ENCODE results near the gene NRF1. TPM values are rescaled to one million over a fixed set of nuclear protein-coding genes. Genes with fewer than 3 reads are reported as not detected.
"Not testable (repeated sequence)": the region's sequence is repeated elsewhere in the genome, so short reads cannot be mapped to it uniquely, and the experiment has no call there.

The NRF1 gene
- 9.1 TPM for total RNA-seq

GRCh38 chr7:129611246-129612111 is at the start of gene NRF1:
Gene NRF1 (plus strand): TSS chr7:129611720. CDS start chr7:129657352, 45,632 bp downstream.
- peak; percentile 96 for ATAC-seq

- not testable (repeated sequence) for ATAC-seq
These were observed 45.2 kb upstream of the NRF1 start for GRCh38 chr7:129566323-129566722.

GRCh38 chr7:129567377-129567776 is 44.1 kb upstream of the NRF1 start:
- ATAC-seq = no peak

- no peak for ATAC-seq
These were observed 43.3 kb upstream of the NRF1 start for GRCh38 chr7:129568240-129568639.

GRCh38 chr7:129569326-129569725 is 42.2 kb upstream of the NRF1 start:
- ATAC-seq = no peak

GRCh38 chr7:129569811-129570215 is 41.7 kb upstream of the NRF1 start:
- ATAC-seq = peak; percentile 85

- ATAC-seq = no peak
These were observed 40.3 kb upstream of the NRF1 start for GRCh38 chr7:129571201-129571600.

GRCh38 chr7:129572205-129572604 is 39.3 kb upstream of the NRF1 start:
- no peak for ATAC-seq

- ATAC-seq = no peak
These were observed 37.0 kb upstream of the NRF1 start for GRCh38 chr7:129574487-129574886.

GRCh38 chr7:129575699-129576098 is 35.8 kb upstream of the NRF1 start:
- no peak for ATAC-seq

- ATAC-seq = no peak
These were observed 35.4 kb upstream of the NRF1 start for GRCh38 chr7:129576138-129576537.

- no peak for ATAC-seq
These were observed 32.7 kb upstream of the NRF1 start for GRCh38 chr7:129578829-129579228.

GRCh38 chr7:129586179-129586578 is 25.3 kb upstream of the NRF1 start:
- not testable (repeated sequence) for ATAC-seq

GRCh38 chr7:129588268-129588667 is 23.3 kb upstream of the NRF1 start:
- no peak for ATAC-seq

- no peak for ATAC-seq
These were observed 19.7 kb upstream of the NRF1 start for GRCh38 chr7:129591868-129592267.

- ATAC-seq = not testable (repeated sequence)
These were observed 15.1 kb upstream of the NRF1 start for GRCh38 chr7:129596386-129596785.

GRCh38 chr7:129597672-129598071 is 13.8 kb upstream of the NRF1 start:
- ATAC-seq = no peak

- no peak for ATAC-seq
These were observed 12.3 kb upstream of the NRF1 start for GRCh38 chr7:129599174-129599573.

GRCh38 chr7:129603594-129603993 is 7.9 kb upstream of the NRF1 start:
- not testable (repeated sequence) for ATAC-seq

GRCh38 chr7:129604021-129604420 is 7.5 kb upstream of the NRF1 start:
- not testable (repeated sequence) for ATAC-seq

- ATAC-seq = no peak
These were observed 6.6 kb upstream of the NRF1 start for GRCh38 chr7:129604713-129605437.

GRCh38 chr7:129605960-129606614 is 5.4 kb upstream of the NRF1 start:
- ATAC-seq = no peak

- ATAC-seq = no peak
These were observed 4.7 kb upstream of the NRF1 start for GRCh38 chr7:129606803-129607202.

Data from esophagus mucosa (tissue), 1 donor.